Pancreas (tissue), 10 donors: ENCODE results near the gene KPNB1. TPM values are rescaled to one million over a fixed set of nuclear protein-coding genes. Genes with fewer than 3 reads are reported as not detected.

Experiments
- ATAC-seq, 4 donors: fragments of 200-7000 bp; cut with Tn5 transposase; one replicate each; pipeline versions ENCODE4 v1.8.0 to v1.9.1; 2020; ENCODE audit warnings: mild to moderate bottlenecking in 4 of 4, moderate library complexity in 4 of 4
- DNase-seq, 6 donors: peaks; one replicate each; pipeline ENCODE4 v3.0.0-alpha.2; 2020
- FAIRE-seq: peaks from 2 replicates; lab custom pipeline; 2012; peaks lifted over from hg19 to GRCh38; lab: Jason Lieb, UNC
- H3K27ac ChIP-seq, 4 donors: fragments of 200-600 bp; sonication (generic); 1 replicate in 3 of 4; 2 replicates in 1 of 4; pipeline versions ENCODE4 v1.5.0 to v1.8.0; 2020
- H3K27me3 ChIP-seq, 4 donors: fragments of 200-600 bp; one replicate each; pipeline ENCODE4 v1.8.0; 2021
- H3K36me3 ChIP-seq, 3 donors: fragments of 200-600 bp; sonication (generic) in 1 of 3; one replicate each; pipeline versions ENCODE4 v1.5.0 to v1.8.0; 2020 to 2021
- H3K4me1 ChIP-seq, 3 donors: fragments of 200-600 bp; one replicate each; pipeline ENCODE4 v1.8.0; 2021
- H3K4me3 ChIP-seq, 4 donors: fragments of 200-600 bp; sonication (generic) in 2 of 4; one replicate each; pipeline versions ENCODE4 v1.5.0 to v1.8.0; 2020 to 2021
- H3K9me3 ChIP-seq, 4 donors: fragments of 200-600 bp; one replicate each; pipeline ENCODE4 v1.8.0; 2021
- WGBS, 2 donors: extraction: QIAGEN DNeasy Blood & Tissue Kit; methylation state at CpG; one replicate each; pipeline ENCODE4 v1.1.7; 2013; 5-methylcytosine and 5-hydroxymethylcytosine counted together
- intact Hi-C, 3 donors: fragments of 100-400 bp; cut with DNase I; formaldehyde crosslinking; loops; one replicate each; pipeline versions ENCODE4 v1.11.1 to v1.14.2; 2022
- polyA plus RNA-seq, 2 donors: library from polyadenylated mRNA; stranded (reverse); fragments of 200-250 nt; gene quantifications; one replicate each; pipeline ENCODE4 v1.2.3, GENCODE V29; 2013
- total RNA-seq, 6 donors: library from RNA; stranded (reverse); fragmentation: NEBNext Ultra II Directional in 4 of 6; extraction: Animal tissue kit (Norgen Biotek cat#: 25700) in 4 of 6; gene quantifications; one replicate each; pipeline versions ENCODE4 v1.2.1 to v1.2.4, GENCODE V29; 2021 to 2023
- TF ChIP-seq, protein P1 (sequence below), 4 donors: fragments of 200-600 bp; sonication (generic) in 3 of 4; IDR thresholded peaks; one replicate each; pipeline versions ENCODE4 v1.5.0 to v1.8.0; 2021; ENCODE audit warnings: antibody characterized with exemption in 4 of 4
- donor health status: healthy with polysubstance abuse.
- donor health status: DM: no; HTN: no; CAD: no; lungs with moderate emphysema.
- donor health status: DM: no; HTN: no; CAD: no.
- donor health status: control.
- donor health status: control.
- donor health status: Bipolar disorder and iron deficiency.
- donor health status: DM: yes; HTN: yes; CAD: no.
- donor health status: DM: no; HTN: no; CAD: no.
- donor health status: DM: no; HTN: no; CAD: no.
- donor health status: DM: yes; HTN: yes; CAD: no.

The KPNB1 gene
- total and polyA plus RNA-seq, 8 donors = 18.1 to 126 (median 115) TPM

DNA sequence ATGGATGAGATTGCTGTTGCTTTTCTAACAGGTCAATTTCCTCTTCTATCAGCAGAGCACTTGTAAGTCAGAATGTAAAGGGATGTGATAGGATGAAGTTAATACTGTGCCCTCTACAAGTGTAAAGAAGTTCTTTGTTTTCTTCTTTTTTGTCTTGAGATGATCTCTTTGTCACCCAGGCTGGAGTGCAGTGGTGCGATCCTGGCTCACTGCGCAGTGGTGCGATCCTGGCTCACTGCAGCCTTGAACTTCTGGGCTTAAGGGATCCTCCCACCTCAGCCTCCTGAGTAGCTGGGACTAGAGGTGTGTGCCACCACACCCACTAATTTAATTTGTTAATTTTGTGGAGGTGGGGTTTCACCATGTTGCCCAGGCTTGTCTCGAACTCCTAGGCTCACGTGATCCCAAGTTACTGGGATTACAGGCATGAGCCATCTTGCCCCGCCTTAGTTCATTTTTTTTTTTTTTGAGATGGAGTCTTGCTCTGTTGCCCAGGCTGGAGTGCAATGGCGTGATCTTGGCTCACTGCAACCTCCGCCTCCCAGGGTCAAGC, 21.6 kb upstream of the KPNB1 start:
- no peak overlapping the region for H3K27ac ChIP-seq
- no peaks in the 10 kb centered on the region for H3K9me3 ChIP-seq
- WGBS, 2 donors = 96 to 99% methylated on average over 8 of the region's 8 CpGs
- FAIRE-seq = no peak
- intact Hi-C loops = no loop called here
- no peak for ATAC-seq
- no peaks in the 10 kb centered on the region for H3K4me1 ChIP-seq
- no peak for DNase-seq
- peaks cover 0 to 4% (median 0%) of the 10 kb centered on the region in 3 donors for H3K36me3 ChIP-seq
- TF ChIP-seq, protein P1, sequence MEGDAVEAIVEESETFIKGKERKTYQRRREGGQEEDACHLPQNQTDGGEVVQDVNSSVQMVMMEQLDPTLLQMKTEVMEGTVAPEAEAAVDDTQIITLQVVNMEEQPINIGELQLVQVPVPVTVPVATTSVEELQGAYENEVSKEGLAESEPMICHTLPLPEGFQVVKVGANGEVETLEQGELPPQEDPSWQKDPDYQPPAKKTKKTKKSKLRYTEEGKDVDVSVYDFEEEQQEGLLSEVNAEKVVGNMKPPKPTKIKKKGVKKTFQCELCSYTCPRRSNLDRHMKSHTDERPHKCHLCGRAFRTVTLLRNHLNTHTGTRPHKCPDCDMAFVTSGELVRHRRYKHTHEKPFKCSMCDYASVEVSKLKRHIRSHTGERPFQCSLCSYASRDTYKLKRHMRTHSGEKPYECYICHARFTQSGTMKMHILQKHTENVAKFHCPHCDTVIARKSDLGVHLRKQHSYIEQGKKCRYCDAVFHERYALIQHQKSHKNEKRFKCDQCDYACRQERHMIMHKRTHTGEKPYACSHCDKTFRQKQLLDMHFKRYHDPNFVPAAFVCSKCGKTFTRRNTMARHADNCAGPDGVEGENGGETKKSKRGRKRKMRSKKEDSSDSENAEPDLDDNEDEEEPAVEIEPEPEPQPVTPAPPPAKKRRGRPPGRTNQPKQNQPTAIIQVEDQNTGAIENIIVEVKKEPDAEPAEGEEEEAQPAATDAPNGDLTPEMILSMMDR (IDR thresholded peaks at IDR 0.05) = no peak
- no peak overlapping the region for H3K4me3 ChIP-seq
- no peaks in the 10 kb centered on the region for H3K27me3 ChIP-seq

DNA sequence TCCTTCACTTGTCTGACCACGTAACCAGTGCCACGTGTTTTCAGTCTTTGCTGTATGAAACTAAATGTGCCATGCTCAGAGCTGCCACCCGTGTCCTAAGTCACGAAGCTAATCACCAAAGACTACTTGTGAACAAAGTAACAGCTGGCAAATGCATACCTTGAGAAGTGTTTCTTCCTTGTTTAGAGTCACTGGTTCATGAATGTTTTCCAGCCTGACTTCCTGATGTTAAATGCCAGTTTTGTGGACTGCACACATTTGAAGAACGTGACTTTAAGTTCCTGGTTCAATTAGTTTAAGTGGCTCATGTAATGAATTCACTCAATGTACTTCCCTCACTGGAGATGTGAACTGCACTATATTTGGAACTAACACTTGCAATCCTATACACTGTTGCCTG, 19.9 kb upstream of the KPNB1 start:
- DNase-seq (no peak), FAIRE-seq (no peak), ATAC-seq (peak in 1 of 4 donors; percentile 29)
- H3K9me3 ChIP-seq = no peaks in the 10 kb centered on the region
- TF ChIP-seq, protein P1 (IDR thresholded peaks at IDR 0.05) = no peak
- intact Hi-C loops = no loop called here
- H3K27me3 ChIP-seq = no peaks in the 10 kb centered on the region
- H3K4me3 ChIP-seq = no peak overlapping the region
- 73 to 75% methylated on average over 5 of the region's 5 CpGs for WGBS, 2 donors
- no peaks in the 10 kb centered on the region for H3K36me3 ChIP-seq
- H3K4me1 ChIP-seq = no peaks in the 10 kb centered on the region
- no peak overlapping the region for H3K27ac ChIP-seq

- Histone ChIP-seq H3K27ac (no peak overlapping the region), H3K27me3 (no peaks in the 10 kb centered on the region), H3K4me1 (no peaks in the 10 kb centered on the region), H3K36me3 (no peaks in the 10 kb centered on the region), H3K4me3 (no peak overlapping the region), H3K9me3 (no peaks in the 10 kb centered on the region)
- ATAC-seq (peak in 3 of 4 donors; percentile 29 to 91 (median 78)), DNase-seq (no peak), FAIRE-seq (no peak)
- intact Hi-C loops = no loop called here
- TF ChIP-seq, protein P1 (IDR thresholded peaks at IDR 0.05) = no peak
- WGBS, 2 donors = 29 to 33% methylated on average over 2 of the region's 2 CpGs
Observed at GRCh38 chr17:47630614-47631013, 19.1 kb upstream of the KPNB1 start.

- no peak overlapping the region for H3K27ac ChIP-seq
- H3K36me3 ChIP-seq = no peaks in the 10 kb centered on the region
- no peak for DNase-seq
- H3K27me3 ChIP-seq = no peaks in the 10 kb centered on the region
- 95 to 96% methylated on average over 3 of the region's 3 CpGs for WGBS, 2 donors
- TF ChIP-seq, protein P1 (IDR thresholded peaks at IDR 0.05) = no peak
- ATAC-seq = no peak
- no peak for FAIRE-seq
- no peaks in the 10 kb centered on the region for H3K4me1 ChIP-seq
- intact Hi-C loops = no loop called here
- H3K4me3 ChIP-seq = no peak overlapping the region
- H3K9me3 ChIP-seq = no peaks in the 10 kb centered on the region
Observed at GRCh38 chr17:47632991-47633390, 16.7 kb upstream of the KPNB1 start.

- WGBS, 2 donors = 97 to 100% methylated on average over 1 of the region's 1 CpG
- ATAC-seq (no peak), FAIRE-seq (no peak), DNase-seq (no peak)
- no peak overlapping the region for H3K4me3 ChIP-seq
- TF ChIP-seq, protein P1 (IDR thresholded peaks at IDR 0.05) = no peak
- H3K27ac ChIP-seq = no peak overlapping the region
- H3K9me3 ChIP-seq = no peaks in the 10 kb centered on the region
- no peaks in the 10 kb centered on the region for H3K4me1 ChIP-seq
- no peaks in the 10 kb centered on the region for H3K27me3 ChIP-seq
- no peaks in the 10 kb centered on the region for H3K36me3 ChIP-seq
- intact Hi-C loops = no loop called here
Observed at GRCh38 chr17:47633996-47634395, 15.7 kb upstream of the KPNB1 start.
